Neuron (in vitro differentiated cells): Measurements from ENCODE around the gene MRRF.

Source experiments
- H2AFZ ChIP-seq: one replicate; pipeline ENCODE4 v1.6.1; 2013; ENCODE audit warnings: low read depth, mild to moderate bottlenecking, inconsistent platforms, low read length, moderate library complexity
- H3K27me3 ChIP-seq: one replicate; pipeline ENCODE4 v1.6.1; 2013; ENCODE audit warnings: low read length; ENCODE audit not compliant: insufficient read depth
- H3K36me3 ChIP-seq: one replicate; pipeline ENCODE4 v1.6.1; 2013; ENCODE audit warnings: low read length; ENCODE audit not compliant: insufficient read depth
- H3K4me1 ChIP-seq: one replicate; pipeline ENCODE4 v1.6.1; 2013; ENCODE audit warnings: low read length; ENCODE audit not compliant: insufficient read depth
- H3K4me3 ChIP-seq: 2 replicates; pipeline ENCODE4 v1.5.1; 2013; ENCODE audit warnings: mild to moderate bottlenecking, low read length, moderate library complexity
- H3K9me3 ChIP-seq: one replicate; pipeline ENCODE4 v1.6.1; 2013; ENCODE audit warnings: low read length

Gene MRRF

GRCh38 chr9:122239722-122240121 is 25.0 kb upstream of the MRRF start:
- Histone ChIP-seq H3K9me3 (no peaks in the 10 kb centered on the region), H3K36me3 (peaks cover 45% of the 10 kb centered on the region), H3K4me3 (no peak overlapping the region), H2AFZ (no peak overlapping the region), H3K27me3 (peaks cover 1% of the 10 kb centered on the region), H3K4me1 (no peaks in the 10 kb centered on the region)

GRCh38 chr9:122244349-122244748 is 20.3 kb upstream of the MRRF start:
- Histone ChIP-seq H3K4me1 (no peaks in the 10 kb centered on the region), H3K36me3 (peaks cover 74% of the 10 kb centered on the region), H3K9me3 (peaks cover 2% of the 10 kb centered on the region), H3K27me3 (no peaks in the 10 kb centered on the region), H3K4me3 (no peak overlapping the region), H2AFZ (no peak overlapping the region)

- Histone ChIP-seq H3K4me3 (no peak overlapping the region), H2AFZ (no peak overlapping the region), H3K36me3 (peaks cover 66% of the 10 kb centered on the region), H3K9me3 (peaks cover 3% of the 10 kb centered on the region), H3K27me3 (no peaks in the 10 kb centered on the region), H3K4me1 (no peaks in the 10 kb centered on the region)
Observed at GRCh38 chr9:122246666-122247065, 18.0 kb upstream of the MRRF start.

GRCh38 chr9:122248448-122248865 is 16.2 kb upstream of the MRRF start:
- peaks cover 63% of the 10 kb centered on the region for H3K36me3 ChIP-seq
- H3K4me1 ChIP-seq = no peaks in the 10 kb centered on the region
- H3K4me3 ChIP-seq = no peak overlapping the region
- no peak overlapping the region for H2AFZ ChIP-seq
- H3K27me3 ChIP-seq = no peaks in the 10 kb centered on the region
- H3K9me3 ChIP-seq = peaks cover 3% of the 10 kb centered on the region

GRCh38 chr9:122251351-122251750 is 13.3 kb upstream of the MRRF start:
- Histone ChIP-seq H2AFZ (no peak overlapping the region), H3K4me1 (no peaks in the 10 kb centered on the region), H3K27me3 (no peaks in the 10 kb centered on the region), H3K36me3 (peaks cover 50% of the 10 kb centered on the region), H3K4me3 (no peak overlapping the region), H3K9me3 (peaks cover 3% of the 10 kb centered on the region)

GRCh38 chr9:122252796-122253195 is 11.9 kb upstream of the MRRF start:
- Histone ChIP-seq H3K4me1 (no peaks in the 10 kb centered on the region), H3K36me3 (peaks cover 39% of the 10 kb centered on the region), H3K27me3 (no peaks in the 10 kb centered on the region)

GRCh38 chr9:122254761-122255160 is 9.9 kb upstream of the MRRF start:
- Histone ChIP-seq H3K9me3 (no peaks in the 10 kb centered on the region), H3K4me3 (no peak overlapping the region), H2AFZ (no peak overlapping the region), H3K27me3 (no peaks in the 10 kb centered on the region), H3K36me3 (peaks cover 42% of the 10 kb centered on the region), H3K4me1 (no peaks in the 10 kb centered on the region)

More at GRCh38 chr9:122252796-122253195, 11.9 kb upstream of the MRRF start:
- H3K4me3 ChIP-seq = no peak overlapping the region
- peaks cover 3% of the 10 kb centered on the region for H3K9me3 ChIP-seq
- no peak overlapping the region for H2AFZ ChIP-seq

GRCh38 chr9:122256206-122256605 is 8.5 kb upstream of the MRRF start:
- Histone ChIP-seq H3K9me3 (no peaks in the 10 kb centered on the region), H3K36me3 (peaks cover 51% of the 10 kb centered on the region), H3K4me3 (no peak overlapping the region), H2AFZ (no peak overlapping the region), H3K4me1 (no peaks in the 10 kb centered on the region), H3K27me3 (no peaks in the 10 kb centered on the region)

- Histone ChIP-seq H3K4me1 (peaks cover 7% of the 10 kb centered on the region), H3K9me3 (no peaks in the 10 kb centered on the region), H3K4me3 (no peak overlapping the region), H3K36me3 (peaks cover 43% of the 10 kb centered on the region), H3K27me3 (no peaks in the 10 kb centered on the region), H2AFZ (no peak overlapping the region)
Observed at GRCh38 chr9:122258886-122259415, 5.7 kb upstream of the MRRF start.

GRCh38 chr9:122261469-122261881 is 3.2 kb upstream of the MRRF start:
- Histone ChIP-seq H3K4me3 (no peak overlapping the region), H3K36me3 (peaks cover 35% of the 10 kb centered on the region), H3K27me3 (no peaks in the 10 kb centered on the region), H3K9me3 (no peaks in the 10 kb centered on the region), H3K4me1 (peaks cover 16% of the 10 kb centered on the region), H2AFZ (no peak overlapping the region)

- H3K4me3 ChIP-seq = no peak overlapping the region
- peaks cover 16% of the 10 kb centered on the region for H3K4me1 ChIP-seq
- H2AFZ ChIP-seq = no peak overlapping the region
- H3K9me3 ChIP-seq = no peaks in the 10 kb centered on the region
- H3K27me3 ChIP-seq = no peaks in the 10 kb centered on the region
- H3K36me3 ChIP-seq = peaks cover 35% of the 10 kb centered on the region
Observed at GRCh38 chr9:122262073-122262472, 2.6 kb upstream of the MRRF start.

GRCh38 chr9:122263699-122264349 is 858 bp upstream of the MRRF start:
- peak overlapping the region; percentile 72 for H2AFZ ChIP-seq
- peaks cover 16% of the 10 kb centered on the region for H3K4me1 ChIP-seq

GRCh38 chr9:122265149-122265915 is 650 bp downstream of the MRRF start:
- Histone ChIP-seq H3K4me3 (peak overlapping the region; percentile 74), H3K36me3 (peaks cover 16% of the 10 kb centered on the region), H3K27me3 (no peaks in the 10 kb centered on the region), H2AFZ (peak overlapping the region; percentile 72), H3K4me1 (peaks cover 16% of the 10 kb centered on the region), H3K9me3 (no peaks in the 10 kb centered on the region)

More at GRCh38 chr9:122263699-122264349, 858 bp upstream of the MRRF start:
- no peaks in the 10 kb centered on the region for H3K27me3 ChIP-seq
- no peaks in the 10 kb centered on the region for H3K9me3 ChIP-seq
- H3K4me3 ChIP-seq = peak overlapping the region; percentile 74
- peaks cover 27% of the 10 kb centered on the region for H3K36me3 ChIP-seq
